SU-DHL-6 (cell line): ENCODE results near the gene FRMPD1.

ENCODE experiments used
- EZH2phosphoT487 ChIP-seq: fragments of 200-600 bp; sonication (generic), shearing (Covaris generic); conservative IDR thresholded peaks from 2 replicates; pipeline ENCODE4 v1.6.1; 2018; ENCODE audit warnings: mild to moderate bottlenecking, antibody characterized with exemption, low read length, moderate library complexity, mixed read lengths
- TF ChIP-seq, protein P1 (sequence below): fragments of 200-600 bp; sonication (generic); IDR thresholded peaks from one replicate; pipeline ENCODE4 v1.5.1; 2017; ENCODE audit warnings: antibody characterized with exemption, mild to moderate bottlenecking, low read length, moderate library complexity; ENCODE audit not compliant: insufficient read depth, poor library complexity, severe bottlenecking

DNA sequence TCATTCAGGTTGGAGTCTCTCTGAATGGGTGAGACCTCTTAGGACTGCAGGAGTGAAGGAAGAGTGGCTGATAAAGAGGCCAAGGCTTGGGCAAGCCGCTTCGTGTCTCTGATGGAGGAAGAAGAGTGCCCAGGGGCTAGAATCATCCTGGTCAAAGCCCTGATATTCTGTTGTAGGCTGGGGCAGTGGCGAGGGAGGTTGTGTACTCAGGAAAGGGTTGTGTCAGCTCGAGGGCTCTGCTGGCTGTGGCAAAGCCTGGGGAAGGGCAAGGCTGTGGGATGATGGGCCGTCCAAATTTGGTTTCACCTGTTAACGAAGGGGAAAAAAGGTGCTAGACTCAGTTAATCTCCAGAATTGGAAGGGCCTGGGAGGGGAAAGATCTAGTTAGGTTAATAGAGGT, 100.4 kb downstream of the FRMPD1 start:
- TF ChIP-seq, protein P1, sequence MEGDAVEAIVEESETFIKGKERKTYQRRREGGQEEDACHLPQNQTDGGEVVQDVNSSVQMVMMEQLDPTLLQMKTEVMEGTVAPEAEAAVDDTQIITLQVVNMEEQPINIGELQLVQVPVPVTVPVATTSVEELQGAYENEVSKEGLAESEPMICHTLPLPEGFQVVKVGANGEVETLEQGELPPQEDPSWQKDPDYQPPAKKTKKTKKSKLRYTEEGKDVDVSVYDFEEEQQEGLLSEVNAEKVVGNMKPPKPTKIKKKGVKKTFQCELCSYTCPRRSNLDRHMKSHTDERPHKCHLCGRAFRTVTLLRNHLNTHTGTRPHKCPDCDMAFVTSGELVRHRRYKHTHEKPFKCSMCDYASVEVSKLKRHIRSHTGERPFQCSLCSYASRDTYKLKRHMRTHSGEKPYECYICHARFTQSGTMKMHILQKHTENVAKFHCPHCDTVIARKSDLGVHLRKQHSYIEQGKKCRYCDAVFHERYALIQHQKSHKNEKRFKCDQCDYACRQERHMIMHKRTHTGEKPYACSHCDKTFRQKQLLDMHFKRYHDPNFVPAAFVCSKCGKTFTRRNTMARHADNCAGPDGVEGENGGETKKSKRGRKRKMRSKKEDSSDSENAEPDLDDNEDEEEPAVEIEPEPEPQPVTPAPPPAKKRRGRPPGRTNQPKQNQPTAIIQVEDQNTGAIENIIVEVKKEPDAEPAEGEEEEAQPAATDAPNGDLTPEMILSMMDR = no peak
- no peak for TF ChIP-seq EZH2phosphoT487
